ENCODE results near the gene PACC1. TPM values are rescaled to one million over a fixed set of nuclear protein-coding genes. Genes with fewer than 3 reads are reported as not detected.
"Not testable (repeated sequence)": the region's sequence is repeated elsewhere in the genome, so short reads cannot be mapped to it uniquely, and the experiment has no call there.

Gene PACC1
- total and polyA plus RNA-seq, 4 donors: 35.2 to 79.7 (median 60.8) TPM

- Histone ChIP-seq H3K27ac (ENCODE audit: low read depth, low read length) (no peak overlapping the region), H3K27me3 (ENCODE audit: control insufficient read depth, insufficient read depth, low read length) (no peaks in the 10 kb centered on the region), H3K36me3 (ENCODE audit: control insufficient read depth, insufficient read depth, low read length) (peaks cover 21% of the 10 kb centered on the region), H3K9me3 (ENCODE audit: control insufficient read depth, insufficient read depth, low read length) (no peaks in the 10 kb centered on the region), H3K4me1 (ENCODE audit: control insufficient read depth, insufficient read depth, low read length) (no peaks in the 10 kb centered on the region), H3K4me3 (ENCODE audit: low read depth, low read length) (no peak overlapping the region)
- 100% methylated on average over 1 of the region's 2 CpGs for WGBS (ENCODE audit: insufficient coverage)
- no peak for DNase-seq (ENCODE audit: low read depth in 4 of 6, low spot score in 6 of 6)
Measured at GRCh38 chr1:212353181-212353580, 61.5 kb downstream of the PACC1 start.

- Histone ChIP-seq H3K9me3 (ENCODE audit: control insufficient read depth, insufficient read depth, low read length) (no peaks in the 10 kb centered on the region), H3K4me3 (ENCODE audit: low read depth, low read length) (no peak overlapping the region), H3K36me3 (ENCODE audit: control insufficient read depth, insufficient read depth, low read length) (peaks cover 21% of the 10 kb centered on the region), H3K27ac (ENCODE audit: low read depth, low read length) (no peak overlapping the region), H3K27me3 (ENCODE audit: control insufficient read depth, insufficient read depth, low read length) (no peaks in the 10 kb centered on the region), H3K4me1 (ENCODE audit: control insufficient read depth, insufficient read depth, low read length) (no peaks in the 10 kb centered on the region)
- WGBS (ENCODE audit: insufficient coverage): 100% methylated on average over 3 of the region's 10 CpGs
- no peak for DNase-seq (ENCODE audit: low read depth in 4 of 6, low spot score in 6 of 6)
Measured at GRCh38 chr1:212351588-212352362, 62.9 kb downstream of the PACC1 start.

- WGBS (ENCODE audit: insufficient coverage): no CpG with 5 or more reads among the region's 1 CpG
- Histone ChIP-seq H3K36me3 (ENCODE audit: control insufficient read depth, insufficient read depth, low read length) (peaks cover 8% of the 10 kb centered on the region), H3K9me3 (ENCODE audit: control insufficient read depth, insufficient read depth, low read length) (no peaks in the 10 kb centered on the region), H3K27ac (ENCODE audit: low read depth, low read length) (no peak overlapping the region), H3K4me1 (ENCODE audit: control insufficient read depth, insufficient read depth, low read length) (no peaks in the 10 kb centered on the region), H3K4me3 (ENCODE audit: low read depth, low read length) (no peak overlapping the region), H3K27me3 (ENCODE audit: control insufficient read depth, insufficient read depth, low read length) (no peaks in the 10 kb centered on the region)
- DNase-seq (ENCODE audit: low read depth in 4 of 6, low spot score in 6 of 6): no peak
Measured at GRCh38 chr1:212346601-212347000, 68.1 kb downstream of the PACC1 start.

- no peaks in the 10 kb centered on the region for H3K27me3 ChIP-seq (ENCODE audit: control insufficient read depth, insufficient read depth, low read length)
- no peak for DNase-seq (ENCODE audit: low read depth in 4 of 6, low spot score in 6 of 6)
- H3K27ac ChIP-seq (ENCODE audit: low read depth, low read length): no peak overlapping the region
- H3K4me1 ChIP-seq (ENCODE audit: control insufficient read depth, insufficient read depth, low read length): no peaks in the 10 kb centered on the region
- H3K36me3 ChIP-seq (ENCODE audit: control insufficient read depth, insufficient read depth, low read length): peaks cover 6% of the 10 kb centered on the region
- no peak overlapping the region for H3K4me3 ChIP-seq (ENCODE audit: low read depth, low read length)
- WGBS (ENCODE audit: insufficient coverage): 100% methylated on average over 1 of the region's 4 CpGs
- no peaks in the 10 kb centered on the region for H3K9me3 ChIP-seq (ENCODE audit: control insufficient read depth, insufficient read depth, low read length)
Measured at GRCh38 chr1:212344905-212345304, 69.8 kb downstream of the PACC1 start.

DNA sequence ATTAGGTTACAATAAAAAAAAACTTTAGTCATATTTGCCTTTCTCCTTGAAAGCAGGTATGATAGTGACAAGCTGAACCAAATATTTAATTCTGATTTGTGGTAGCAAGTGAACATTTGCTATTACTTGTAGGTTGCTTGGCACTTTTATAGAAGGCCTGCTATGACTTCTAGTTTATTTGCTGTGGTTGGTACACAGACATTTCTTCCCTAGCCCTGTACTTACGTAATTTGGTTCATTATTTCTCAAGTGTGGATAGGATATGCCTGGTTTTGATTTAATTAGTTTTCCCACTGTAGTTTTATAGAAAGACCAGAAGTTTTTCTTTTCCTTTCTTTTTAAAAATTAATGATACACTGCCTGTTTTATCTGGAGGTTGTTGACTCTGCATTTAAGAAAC is 73.6 kb downstream of the PACC1 start:
- Histone ChIP-seq H3K36me3 (ENCODE audit: control insufficient read depth, insufficient read depth, low read length) (peaks cover 10% of the 10 kb centered on the region), H3K27me3 (ENCODE audit: control insufficient read depth, insufficient read depth, low read length) (no peaks in the 10 kb centered on the region), H3K4me1 (ENCODE audit: control insufficient read depth, insufficient read depth, low read length) (no peaks in the 10 kb centered on the region), H3K4me3 (ENCODE audit: low read depth, low read length) (no peak overlapping the region), H3K27ac (ENCODE audit: low read depth, low read length) (no peak overlapping the region), H3K9me3 (ENCODE audit: control insufficient read depth, insufficient read depth, low read length) (no peaks in the 10 kb centered on the region)
- DNase-seq (ENCODE audit: low read depth in 4 of 6, low spot score in 6 of 6): no peak
- WGBS (ENCODE audit: insufficient coverage): no CpG with 5 or more reads among the region's 1 CpG

DNA sequence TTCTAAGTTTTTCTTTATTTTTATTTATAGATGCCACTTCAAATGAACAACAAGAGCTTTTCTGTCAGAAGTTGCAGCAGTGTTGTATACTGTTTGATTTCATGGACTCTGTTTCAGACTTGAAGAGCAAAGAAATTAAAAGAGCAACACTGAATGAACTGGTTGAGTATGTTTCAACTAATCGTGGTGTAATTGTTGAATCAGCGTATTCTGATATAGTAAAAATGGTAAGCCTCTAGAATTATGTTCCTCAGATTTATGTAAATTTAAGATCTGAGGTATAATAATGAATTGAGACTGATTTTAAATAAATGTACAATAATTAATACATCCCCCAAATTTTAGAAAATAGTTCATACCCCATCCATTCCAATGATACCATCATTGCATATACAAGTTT is 85.6 kb downstream of the PACC1 start:
- H3K27me3 ChIP-seq (ENCODE audit: control insufficient read depth, insufficient read depth, low read length): no peaks in the 10 kb centered on the region
- WGBS (ENCODE audit: insufficient coverage): no CpG with 5 or more reads among the region's 2 CpGs

DNA sequence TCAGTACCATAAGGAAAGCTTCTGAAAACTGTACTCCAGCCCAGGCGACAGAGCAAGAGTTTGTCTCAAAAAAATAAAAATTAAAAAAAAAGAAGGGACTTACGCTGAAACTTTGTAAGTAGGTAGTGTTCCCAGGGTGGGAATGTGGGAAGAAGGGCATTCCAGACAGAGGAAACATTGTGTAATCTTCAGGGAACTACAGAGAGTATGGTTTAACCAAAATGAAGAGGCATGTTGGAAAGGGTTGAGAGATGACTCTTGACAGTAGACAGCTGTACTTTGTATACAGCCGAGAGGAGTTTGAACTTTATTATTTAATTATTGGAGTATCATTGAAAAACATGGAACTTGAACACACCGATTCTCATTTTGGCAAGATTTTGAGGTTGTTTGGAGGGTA is 86.4 kb downstream of the PACC1 start:
- 98% methylated on average over 3 of the region's 4 CpGs for WGBS (ENCODE audit: insufficient coverage)
- Histone ChIP-seq H3K36me3 (ENCODE audit: control insufficient read depth, insufficient read depth, low read length) (peaks cover 2% of the 10 kb centered on the region), H3K9me3 (ENCODE audit: control insufficient read depth, insufficient read depth, low read length) (no peaks in the 10 kb centered on the region), H3K27me3 (ENCODE audit: control insufficient read depth, insufficient read depth, low read length) (no peaks in the 10 kb centered on the region), H3K4me1 (ENCODE audit: control insufficient read depth, insufficient read depth, low read length) (no peaks in the 10 kb centered on the region), H3K27ac (ENCODE audit: low read depth, low read length) (no peak overlapping the region), H3K4me3 (ENCODE audit: low read depth, low read length) (no peak overlapping the region)
- DNase-seq (ENCODE audit: low read depth in 4 of 6, low spot score in 6 of 6): no peak

More for the DNA sequence above, 85.6 kb downstream of the PACC1 start:
- H3K27ac ChIP-seq (ENCODE audit: low read depth, low read length): no peak overlapping the region
- H3K36me3 ChIP-seq (ENCODE audit: control insufficient read depth, insufficient read depth, low read length): peaks cover 4% of the 10 kb centered on the region
- H3K4me1 ChIP-seq (ENCODE audit: control insufficient read depth, insufficient read depth, low read length): no peaks in the 10 kb centered on the region
- no peak overlapping the region for H3K4me3 ChIP-seq (ENCODE audit: low read depth, low read length)
- no peak for DNase-seq (ENCODE audit: low read depth in 4 of 6, low spot score in 6 of 6)
- H3K9me3 ChIP-seq (ENCODE audit: control insufficient read depth, insufficient read depth, low read length): no peaks in the 10 kb centered on the region

GRCh38 chr1:212326541-212326940 is 88.1 kb downstream of the PACC1 start:
- no peak overlapping the region for H3K4me3 ChIP-seq (ENCODE audit: low read depth, low read length)
- no peak overlapping the region for H3K27ac ChIP-seq (ENCODE audit: low read depth, low read length)
- H3K9me3 ChIP-seq (ENCODE audit: control insufficient read depth, insufficient read depth, low read length): no peaks in the 10 kb centered on the region
- H3K36me3 ChIP-seq (ENCODE audit: control insufficient read depth, insufficient read depth, low read length): no peaks in the 10 kb centered on the region
- no CpG with 5 or more reads among the region's 3 CpGs for WGBS (ENCODE audit: insufficient coverage)
- H3K4me1 ChIP-seq (ENCODE audit: control insufficient read depth, insufficient read depth, low read length): no peaks in the 10 kb centered on the region
- H3K27me3 ChIP-seq (ENCODE audit: control insufficient read depth, insufficient read depth, low read length): no peaks in the 10 kb centered on the region
- no peak for DNase-seq (ENCODE audit: low read depth in 4 of 6, low spot score in 6 of 6)

GRCh38 chr1:212323066-212323465 is 91.6 kb downstream of the PACC1 start:
- H3K9me3 ChIP-seq (ENCODE audit: control insufficient read depth, insufficient read depth, low read length): no peaks in the 10 kb centered on the region
- no CpG with 5 or more reads among the region's 3 CpGs for WGBS (ENCODE audit: insufficient coverage)

DNA sequence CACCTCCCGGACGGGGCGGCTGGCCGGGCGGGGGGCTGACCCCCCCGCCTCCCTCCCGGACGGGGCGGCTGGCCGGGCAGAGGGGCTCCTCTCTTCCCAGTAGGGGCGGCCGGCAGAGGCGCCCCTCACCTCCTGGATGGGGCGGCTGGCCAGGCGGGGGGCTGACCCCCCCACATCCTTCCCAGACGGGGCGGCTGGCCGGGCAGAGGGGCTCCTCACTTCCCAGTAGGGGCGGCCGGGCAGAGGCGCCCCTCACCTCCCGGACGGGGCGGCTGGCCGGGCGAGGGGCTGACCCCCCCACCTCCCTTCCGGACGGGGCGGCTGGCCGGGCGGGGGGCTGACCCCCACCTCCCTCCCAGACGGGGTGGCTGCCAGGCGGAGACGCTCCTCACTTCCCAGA is 93.7 kb downstream of the PACC1 start:
- not testable (repeated sequence) for H3K4me3 ChIP-seq (ENCODE audit: low read depth, low read length); H3K27me3 ChIP-seq (ENCODE audit: control insufficient read depth, insufficient read depth, low read length); H3K9me3 ChIP-seq (ENCODE audit: control insufficient read depth, insufficient read depth, low read length); H3K36me3 ChIP-seq (ENCODE audit: control insufficient read depth, insufficient read depth, low read length); H3K27ac ChIP-seq (ENCODE audit: low read depth, low read length); H3K4me1 ChIP-seq (ENCODE audit: control insufficient read depth, insufficient read depth, low read length); DNase-seq (ENCODE audit: low read depth in 4 of 6, low spot score in 6 of 6)
- WGBS (ENCODE audit: insufficient coverage): no CpG with 5 or more reads among the region's 34 CpGs

More at GRCh38 chr1:212323066-212323465, 91.6 kb downstream of the PACC1 start:
- Histone ChIP-seq H3K4me1 (ENCODE audit: control insufficient read depth, insufficient read depth, low read length) (no peaks in the 10 kb centered on the region), H3K27me3 (ENCODE audit: control insufficient read depth, insufficient read depth, low read length) (no peaks in the 10 kb centered on the region), H3K36me3 (ENCODE audit: control insufficient read depth, insufficient read depth, low read length) (no peaks in the 10 kb centered on the region), H3K27ac (ENCODE audit: low read depth, low read length) (no peak overlapping the region), H3K4me3 (ENCODE audit: low read depth, low read length) (no peak overlapping the region)
- DNase-seq (ENCODE audit: low read depth in 4 of 6, low spot score in 6 of 6): no peak

All from spinal cord (tissue), 10 donors.